GM23248 (cell line): ENCODE results near the gene PARP16.

Experiments
- EZH2 ChIP-seq: fragments of 200-600 bp; sonication (generic); IDR thresholded peaks from 2 replicates; pipeline ENCODE4 v1.6.1; 2018; ENCODE audit warnings: antibody characterized with exemption, mild to moderate bottlenecking; ENCODE audit not compliant: insufficient read depth, poor library complexity, severe bottlenecking
- EZH2phosphoT487 ChIP-seq: fragments of 200-600 bp; sonication (generic); IDR thresholded peaks from 2 replicates; pipeline ENCODE4 v1.6.1; 2018; ENCODE audit warnings: antibody characterized with exemption, moderate library complexity, mild to moderate bottlenecking, low read depth; ENCODE audit not compliant: insufficient read depth

GRCh38 chr15:65289261-65289854, 2.7 kb upstream of the PARP16 start:
- TF ChIP-seq EZH2 (no peak), EZH2phosphoT487 (no peak)
